PFSK-1 (cell line): Measurements from ENCODE around the gene ATP6V1C2.

Experiments
- FOXP2 ChIP-seq: optimal IDR thresholded peaks from 2 replicates; pipeline ENCODE3; 2011; ENCODE audit warnings: borderline replicate concordance, control low read depth, inconsistent platforms; ENCODE audit not compliant: insufficient read depth; ENCODE audit errors: extremely low read length, extremely low read depth
- POLR2AphosphoS5 ChIP-seq: IDR thresholded peaks from 2 replicates; pipeline ENCODE4 v1.6.1; 2012; ENCODE audit warnings: low read depth, mild to moderate bottlenecking, control low read depth, low read length, moderate library complexity
- REST ChIP-seq, 2 experiments: IDR thresholded peaks; 2 replicates each; pipeline versions ENCODE4 v1.6.1 to v1.8.0; 2011 to 2012; ENCODE audit warnings: low read depth in 2 of 2, low read length in 2 of 2, control low read depth in 1 of 2, inconsistent platforms in 1 of 2, mild to moderate bottlenecking in 1 of 2, moderate library complexity in 1 of 2; ENCODE audit not compliant: insufficient read depth in 1 of 2
- SIN3A ChIP-seq: IDR thresholded peaks from 2 replicates; pipeline ENCODE4 v1.6.1; 2012; ENCODE audit warnings: mild to moderate bottlenecking, low read length, moderate library complexity, borderline replicate concordance; ENCODE audit not compliant: insufficient read depth
- TAF1 ChIP-seq: IDR thresholded peaks from 2 replicates; pipeline ENCODE4 v1.6.1; 2012; ENCODE audit warnings: low read length, control low read depth, borderline replicate concordance; ENCODE audit not compliant: insufficient read depth

DNA sequence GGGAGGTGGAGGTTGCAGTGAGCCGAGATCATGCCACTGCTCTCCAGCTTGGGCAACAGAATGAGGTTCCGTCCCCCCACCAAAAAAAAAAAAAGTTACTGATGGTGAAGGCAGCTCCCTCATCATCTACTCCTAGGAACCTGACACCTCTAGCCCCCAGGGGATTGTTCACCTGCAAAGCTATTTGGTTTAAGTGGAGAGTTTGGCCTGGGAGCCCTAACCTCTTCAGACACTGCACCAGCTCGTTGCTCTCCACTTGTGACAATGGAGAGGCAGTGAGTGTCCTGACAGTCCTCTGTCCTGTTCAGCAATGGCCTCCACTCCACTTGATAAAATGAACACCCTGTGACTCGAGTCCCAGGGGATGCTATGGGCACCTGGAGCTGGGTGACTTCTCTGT is 43.5 kb downstream of the ATP6V1C2 start:
- TF ChIP-seq TAF1 = no peak
- TF ChIP-seq POLR2AphosphoS5 = no peak
- no peak for TF ChIP-seq SIN3A
- no peak for TF ChIP-seq REST (IDR thresholded peaks at IDR 0.05; ENCODE audit: insufficient read depth in 1 of 2, low read depth in 2 of 2, low read length in 2 of 2)
- no peak for TF ChIP-seq FOXP2
